Neuron (in vitro differentiated cells): ENCODE results near the gene DIS3.
"Not testable (repeated sequence)": the region's sequence is repeated elsewhere in the genome, so short reads cannot be mapped to it uniquely, and the experiment has no call there.

Source experiments
- H2AFZ ChIP-seq: one replicate; pipeline ENCODE4 v1.6.1; 2013; ENCODE audit warnings: low read depth, mild to moderate bottlenecking, inconsistent platforms, low read length, moderate library complexity
- H3K27me3 ChIP-seq: one replicate; pipeline ENCODE4 v1.6.1; 2013; ENCODE audit warnings: low read length; ENCODE audit not compliant: insufficient read depth
- H3K36me3 ChIP-seq: one replicate; pipeline ENCODE4 v1.6.1; 2013; ENCODE audit warnings: low read length; ENCODE audit not compliant: insufficient read depth
- H3K4me1 ChIP-seq: one replicate; pipeline ENCODE4 v1.6.1; 2013; ENCODE audit warnings: low read length; ENCODE audit not compliant: insufficient read depth
- H3K4me3 ChIP-seq: 2 replicates; pipeline ENCODE4 v1.5.1; 2013; ENCODE audit warnings: mild to moderate bottlenecking, low read length, moderate library complexity
- H3K9me3 ChIP-seq: one replicate; pipeline ENCODE4 v1.6.1; 2013; ENCODE audit warnings: low read length

The DIS3 gene

DNA sequence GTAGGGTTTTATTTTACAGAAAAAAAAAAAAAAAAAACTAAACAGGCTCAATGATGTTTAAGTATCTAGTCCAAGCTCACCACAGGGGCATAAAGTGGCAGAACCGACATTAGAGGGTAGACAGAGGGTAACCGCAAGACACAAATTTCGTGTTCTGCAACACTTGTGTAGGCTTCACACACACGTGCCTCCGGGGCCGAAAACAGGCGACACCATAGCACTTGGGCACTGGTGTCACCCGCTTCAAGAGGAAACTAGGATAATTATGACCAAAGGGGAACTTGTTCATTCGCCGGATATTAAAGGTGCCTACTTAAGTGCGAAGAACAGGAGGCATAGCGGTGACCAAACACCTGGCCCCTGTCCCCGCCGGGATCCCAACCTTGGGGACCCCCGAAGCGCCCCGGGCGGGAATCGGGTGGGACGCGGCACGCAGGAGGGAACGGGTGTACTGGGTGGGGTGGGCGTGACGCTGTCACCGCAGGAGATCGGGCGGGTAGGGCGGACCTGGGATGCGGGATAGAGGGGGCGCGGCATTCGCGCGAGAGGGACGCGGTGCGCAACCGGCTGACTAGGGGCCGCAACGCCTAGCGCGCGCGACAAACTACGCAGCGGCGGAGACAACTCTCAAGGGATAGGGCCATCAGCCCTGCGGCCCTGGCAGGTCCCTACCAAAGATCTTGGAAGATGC lies 54.8 kb downstream of the DIS3 start:
- H3K36me3 ChIP-seq: peaks cover 18% of the 10 kb centered on the region
- H3K4me3 ChIP-seq: peak overlapping the region; percentile 91
- H2AFZ ChIP-seq: peak overlapping the region; percentile 86
- H3K4me1 ChIP-seq: peaks cover 16% of the 10 kb centered on the region
- peaks cover 5% of the 10 kb centered on the region for H3K9me3 ChIP-seq
- no peaks in the 10 kb centered on the region for H3K27me3 ChIP-seq

GRCh38 chr13:72726185-72726584 lies 55.5 kb downstream of the DIS3 start:
- H3K27me3 ChIP-seq, H2AFZ ChIP-seq, H3K9me3 ChIP-seq: not testable (repeated sequence)
- peaks cover 16% of the 10 kb centered on the region for H3K36me3 ChIP-seq
- peak overlapping the region; percentile 91 for H3K4me3 ChIP-seq
- H3K4me1 ChIP-seq: peaks cover 16% of the 10 kb centered on the region

DNA sequence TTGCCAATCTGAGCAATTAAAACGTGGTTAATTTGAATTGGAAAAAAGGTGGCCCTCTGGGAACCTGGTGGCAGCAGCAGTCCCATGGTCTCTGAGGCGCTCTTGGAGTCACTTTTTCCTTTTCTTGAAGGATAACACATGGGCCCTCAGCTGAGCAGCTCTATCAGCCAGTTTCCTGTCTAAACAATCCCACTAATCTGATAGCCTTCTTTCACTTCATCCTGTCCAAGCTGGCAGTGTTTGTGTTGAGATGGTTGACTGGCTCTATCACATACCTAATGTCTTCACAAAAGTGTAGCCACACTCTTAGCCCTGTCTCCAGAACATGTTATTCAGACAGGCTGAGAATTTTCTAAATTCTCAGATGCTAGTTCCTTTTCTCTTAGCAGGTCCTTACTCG lies 64.9 kb downstream of the DIS3 start:
- Histone ChIP-seq H3K27me3 (no peaks in the 10 kb centered on the region), H3K4me3 (no peak overlapping the region), H3K36me3 (peaks cover 58% of the 10 kb centered on the region), H2AFZ (no peak overlapping the region), H3K4me1 (no peaks in the 10 kb centered on the region), H3K9me3 (peaks cover 26% of the 10 kb centered on the region)
